HG03521 (cell line): ENCODE data around the gene BDKRB2.

Experiments used
- ATAC-seq: cut with Tn5 transposase; IDR thresholded peaks from one replicate; pipeline ENCODE4 v1.9.1; 2021; ENCODE audit warnings: mild to moderate bottlenecking, moderate library complexity; ENCODE audit not compliant: unreplicated experiment

Gene BDKRB2

GRCh38 chr14:96247031-96247430, 42.4 kb downstream of the BDKRB2 start:
- ATAC-seq = no peak

DNA sequence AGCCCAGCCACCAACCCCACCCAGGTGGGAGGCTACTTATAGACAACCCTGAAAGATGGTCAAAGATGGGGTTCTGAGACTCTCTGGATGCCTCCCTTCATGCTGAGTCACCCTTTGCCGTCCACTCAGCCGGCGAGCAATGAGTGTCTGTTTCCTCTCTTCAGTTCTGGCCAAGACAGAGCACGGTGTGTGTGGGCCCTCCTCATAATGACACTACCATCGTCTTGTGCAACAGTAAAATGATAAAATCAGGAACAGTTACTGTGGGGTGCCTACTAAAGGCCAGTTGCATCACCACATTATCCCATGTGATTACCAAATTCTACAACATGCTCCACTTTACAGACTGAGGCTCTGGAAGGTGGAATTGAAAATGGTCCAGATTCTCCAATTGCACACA, 44.4 kb downstream of the BDKRB2 start:
- ATAC-seq = no peak

DNA sequence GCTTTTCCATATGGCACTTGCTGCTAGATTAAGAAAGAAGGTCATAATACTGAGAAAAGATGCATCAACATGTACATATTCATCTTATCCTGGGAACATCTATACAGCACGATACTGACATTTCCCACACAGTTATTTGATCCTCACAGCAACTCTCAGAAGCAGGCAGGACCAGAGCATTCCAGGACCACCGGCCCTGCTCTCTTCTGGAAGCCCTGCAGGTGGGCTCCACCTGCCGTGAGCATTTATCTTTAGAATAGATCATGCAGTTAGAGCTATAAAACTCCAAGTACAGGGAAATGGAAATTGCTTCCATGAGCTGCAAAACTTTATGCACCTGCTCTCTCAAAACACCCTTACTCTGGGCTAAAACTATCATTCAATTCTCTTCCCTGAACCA, 45.8 kb downstream of the BDKRB2 start:
- ATAC-seq = no peak

GRCh38 chr14:96251656-96252155, 47.1 kb downstream of the BDKRB2 start:
- ATAC-seq = no peak

GRCh38 chr14:96252323-96252998, 47.8 kb downstream of the BDKRB2 start:
- ATAC-seq = no peak

DNA sequence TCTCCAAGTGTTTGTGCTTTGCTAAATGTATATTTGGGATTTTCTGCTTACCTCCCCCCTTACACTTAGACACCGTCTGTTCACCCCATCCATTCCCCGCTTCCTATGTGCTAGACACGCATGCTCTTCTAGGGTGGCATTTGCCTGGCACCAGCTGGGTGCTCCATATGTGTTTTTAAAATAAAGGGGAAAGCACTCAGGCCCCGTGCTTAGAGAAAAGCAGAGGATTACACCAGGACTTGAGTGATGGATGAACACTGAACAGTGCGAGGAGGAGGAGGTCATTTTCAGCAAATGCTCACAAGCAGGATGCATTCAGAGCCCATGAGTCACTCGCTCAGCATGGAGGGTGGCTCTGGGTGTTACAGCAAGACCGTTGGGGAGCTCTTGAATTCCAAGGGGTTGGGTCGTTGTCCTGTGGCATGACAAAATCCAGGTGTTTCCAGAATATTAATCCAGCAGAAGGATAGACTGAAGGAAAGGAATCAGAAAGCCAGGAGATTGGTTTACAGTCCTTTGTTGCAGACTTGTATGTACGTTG, 48.4 kb downstream of the BDKRB2 start:
- no peak for ATAC-seq

- no peak for ATAC-seq
Measured at GRCh38 chr14:96254687-96255086, 50.0 kb downstream of the BDKRB2 start.

DNA sequence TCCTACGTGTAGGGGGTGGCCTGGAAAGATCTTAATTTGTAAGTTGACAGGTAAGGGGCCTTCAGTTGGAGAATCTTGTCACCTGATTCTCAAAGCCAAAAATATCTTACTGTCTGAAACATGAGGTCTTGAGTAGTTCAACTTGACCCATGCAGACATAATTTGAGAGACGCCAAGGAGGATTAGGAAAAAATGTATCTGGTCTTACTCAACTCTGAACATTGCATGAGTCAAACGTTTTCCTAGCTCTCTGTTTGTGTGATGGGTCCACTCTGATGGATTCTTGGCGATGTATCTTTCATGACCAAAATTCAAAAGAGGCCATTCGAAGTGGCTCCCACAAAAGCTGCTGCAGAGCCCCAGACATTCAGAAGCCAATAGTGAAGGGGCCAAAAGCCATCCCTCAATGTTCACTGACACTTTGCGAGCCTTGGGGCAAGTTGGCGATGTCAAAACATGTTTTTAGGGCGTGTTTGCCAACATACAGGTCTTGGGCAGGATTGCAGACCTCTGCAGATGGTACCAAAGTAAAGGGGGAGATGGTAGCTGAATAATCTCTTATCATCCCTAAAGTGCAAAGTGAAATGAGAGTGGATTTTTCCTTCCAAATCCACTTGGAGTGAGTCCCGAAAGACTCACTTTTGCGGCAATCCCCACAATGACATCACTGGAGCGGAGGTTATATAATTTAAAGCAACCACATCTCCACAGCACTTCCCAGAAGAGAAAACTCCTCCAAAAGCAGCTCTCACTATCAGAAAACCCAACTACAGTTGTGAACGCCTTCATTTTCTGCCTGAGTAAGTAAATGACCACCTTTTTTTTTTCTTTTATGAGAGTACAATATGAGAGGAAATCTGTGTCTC, 51.1 kb downstream of the BDKRB2 start, which contains the start of gene BDKRB1:
Gene BDKRB1, plus strand, starts transcription at position 710 of the 866 bp plus-strand sequence. CDS start 7,473 bp downstream, outside the sequence.
- no peak for ATAC-seq

GRCh38 chr14:96256407-96256806, 51.8 kb downstream of the BDKRB2 start:
- no peak for ATAC-seq

GRCh38 chr14:96257056-96257455, 52.4 kb downstream of the BDKRB2 start:
- no peak for ATAC-seq

DNA sequence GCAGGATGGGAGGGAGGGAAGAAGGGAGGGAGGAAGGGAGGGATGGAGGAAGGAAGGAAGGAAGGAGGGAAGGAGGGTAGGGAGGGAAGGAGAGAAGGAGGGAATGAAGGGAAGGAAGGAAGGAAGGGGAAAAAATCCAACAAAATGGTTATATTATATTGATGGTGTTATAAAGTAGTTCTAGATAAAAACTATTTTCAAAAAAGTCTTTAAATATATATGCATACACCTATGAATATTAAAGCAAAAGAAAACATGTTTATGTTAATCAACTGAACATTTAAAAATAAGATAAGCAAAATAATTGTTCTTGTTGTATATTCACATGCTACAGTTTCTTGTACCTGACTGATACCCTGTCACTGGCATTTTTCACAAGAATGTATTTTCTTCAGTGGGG, 53.3 kb downstream of the BDKRB2 start:
- ATAC-seq = no peak

DNA sequence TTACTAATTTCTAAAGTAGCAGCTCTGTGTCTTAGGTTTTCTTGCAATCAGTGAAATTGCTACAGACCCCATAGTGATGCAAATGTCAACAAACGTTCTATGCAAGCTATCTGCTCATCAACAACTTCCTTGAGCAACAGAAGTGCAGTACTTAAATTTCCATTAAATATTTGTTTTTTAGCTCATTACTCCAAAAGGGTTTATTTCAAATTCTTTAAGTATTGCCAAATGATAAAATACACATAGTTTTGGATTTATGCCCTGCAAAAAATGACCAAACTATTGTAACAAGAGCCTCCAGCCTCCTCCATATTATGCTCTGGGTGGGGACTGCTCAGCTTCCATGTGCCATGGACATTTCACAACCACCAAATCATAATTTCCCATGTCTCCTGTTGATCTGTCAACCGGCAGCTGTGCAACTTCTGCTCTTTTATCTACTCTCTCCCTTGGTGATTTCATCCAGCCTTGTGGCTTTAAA, 55.7 kb downstream of the BDKRB2 start:
- no peak for ATAC-seq

DNA sequence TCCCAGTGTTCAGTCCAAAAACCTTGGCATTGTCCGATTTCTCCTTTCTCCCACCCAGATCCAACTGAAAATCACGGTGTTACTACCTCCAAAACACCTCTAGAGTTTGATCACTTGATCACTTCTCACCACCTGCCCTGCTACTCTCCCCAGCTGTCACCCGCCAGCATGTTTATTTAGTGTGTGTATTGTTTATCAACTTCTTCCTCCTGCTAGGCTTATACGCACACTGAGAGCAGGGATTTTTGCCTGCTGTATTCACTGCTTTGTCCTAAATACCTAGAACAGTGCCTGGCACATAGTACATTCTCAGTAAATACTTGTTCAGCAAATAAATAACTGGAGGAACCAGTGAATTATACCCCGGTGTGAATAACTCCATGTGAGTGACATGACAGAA, 56.4 kb downstream of the BDKRB2 start:
- ATAC-seq = no peak

DNA sequence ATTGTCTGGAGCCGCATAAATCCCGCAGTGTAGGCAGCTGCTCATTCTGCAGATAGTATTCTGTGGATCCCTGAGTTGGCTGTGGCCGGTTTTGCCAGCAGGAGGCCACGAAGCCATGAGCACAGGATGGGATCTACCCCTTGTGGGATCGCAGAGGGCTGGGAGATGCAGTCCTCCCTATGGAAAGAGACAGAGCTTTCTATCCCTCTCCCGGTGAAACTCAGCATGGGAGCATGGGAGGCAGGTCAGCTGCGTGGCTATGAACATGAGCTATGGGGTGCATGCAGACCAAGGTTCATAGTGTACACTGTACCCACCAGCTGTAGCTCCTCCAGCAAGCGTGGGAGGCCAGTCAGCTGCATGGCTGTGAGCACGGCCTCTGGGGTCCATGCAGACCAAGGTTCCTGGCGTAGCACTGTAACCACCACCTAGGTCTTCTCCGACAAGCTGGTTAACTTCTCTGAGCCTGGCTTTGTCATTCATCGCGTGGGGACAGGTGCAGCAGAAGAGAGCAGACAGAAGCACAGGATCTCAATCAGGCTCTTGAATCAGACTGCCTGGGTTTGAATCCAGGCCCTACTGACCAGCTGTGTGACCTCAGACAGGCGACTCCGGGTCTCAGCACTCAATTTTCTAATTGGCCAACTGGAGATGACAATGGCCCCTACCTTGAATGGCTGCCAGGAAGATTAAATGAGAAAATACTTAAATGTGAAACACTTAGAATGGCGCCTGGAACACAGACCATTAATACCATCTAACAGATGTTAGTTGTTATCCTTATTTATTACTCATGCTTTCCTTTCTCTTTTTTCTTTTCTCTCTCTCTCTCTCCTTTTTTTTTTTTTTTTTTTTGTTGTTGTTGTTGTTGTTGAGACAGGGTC, 57.4 kb downstream of the BDKRB2 start:
- no peak for ATAC-seq

- ATAC-seq = no peak
Measured at GRCh38 chr14:96263347-96264199, 58.9 kb downstream of the BDKRB2 start.

GRCh38 chr14:96264200-96264553, 59.5 kb downstream of the BDKRB2 start:
- ATAC-seq = no peak

GRCh38 chr14:96264853-96265252, 60.2 kb downstream of the BDKRB2 start:
- no peak for ATAC-seq

DNA sequence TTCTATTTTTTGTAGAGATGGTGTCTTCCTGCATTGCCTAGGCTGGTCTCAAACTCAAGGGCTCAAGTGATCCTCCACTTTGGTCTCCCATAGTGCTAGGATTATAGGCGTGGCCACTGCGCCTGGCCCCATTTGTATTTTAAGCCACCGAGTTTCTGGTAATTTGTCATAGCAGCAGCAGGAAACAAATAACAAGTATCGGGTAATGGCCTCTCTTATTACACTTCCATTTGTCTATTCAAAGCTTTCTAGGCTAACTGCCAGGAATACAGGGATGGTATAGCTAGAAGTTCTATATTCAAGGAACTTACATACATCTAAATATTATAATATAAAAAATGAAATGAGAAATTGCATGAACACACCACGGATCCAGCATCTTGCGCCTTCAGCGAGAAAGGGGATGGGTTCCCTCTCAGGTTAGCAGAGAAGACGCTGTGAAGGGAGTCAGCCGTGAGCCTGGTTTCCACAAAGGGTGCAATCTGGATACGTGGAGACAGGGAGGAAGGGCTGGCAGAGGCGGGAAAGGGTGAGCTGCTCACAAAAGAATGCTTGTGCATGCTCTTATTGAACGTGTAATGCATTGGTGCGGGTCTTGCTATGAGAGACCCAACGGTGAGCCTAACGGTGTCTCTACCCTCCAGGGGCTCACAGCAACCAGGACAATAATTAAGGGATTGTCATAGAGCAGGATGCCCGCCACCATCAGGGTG, 60.9 kb downstream of the BDKRB2 start:
- no peak for ATAC-seq

DNA sequence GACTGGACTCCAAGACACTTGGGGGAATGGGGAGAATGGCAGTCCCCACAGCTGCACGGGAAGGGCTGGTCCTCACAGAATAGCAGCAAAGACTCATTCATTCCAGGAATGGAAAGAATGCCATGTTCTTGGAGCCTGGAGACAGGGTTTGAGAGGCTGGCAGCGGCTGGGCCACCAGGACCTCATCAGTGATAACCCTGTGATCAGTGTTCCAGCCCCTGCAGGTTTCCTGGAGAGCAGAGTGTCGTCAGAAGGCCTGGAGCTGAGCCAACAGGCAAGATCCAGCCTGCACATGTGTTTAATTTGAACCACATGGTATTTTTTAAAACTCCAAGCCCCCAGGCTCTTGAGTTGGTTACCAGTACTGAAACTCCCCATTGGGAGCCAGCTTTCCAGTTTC, 62.7 kb downstream of the BDKRB2 start:
- no peak for ATAC-seq
